ENCODE measurements around the gene MAP7.

DNA sequence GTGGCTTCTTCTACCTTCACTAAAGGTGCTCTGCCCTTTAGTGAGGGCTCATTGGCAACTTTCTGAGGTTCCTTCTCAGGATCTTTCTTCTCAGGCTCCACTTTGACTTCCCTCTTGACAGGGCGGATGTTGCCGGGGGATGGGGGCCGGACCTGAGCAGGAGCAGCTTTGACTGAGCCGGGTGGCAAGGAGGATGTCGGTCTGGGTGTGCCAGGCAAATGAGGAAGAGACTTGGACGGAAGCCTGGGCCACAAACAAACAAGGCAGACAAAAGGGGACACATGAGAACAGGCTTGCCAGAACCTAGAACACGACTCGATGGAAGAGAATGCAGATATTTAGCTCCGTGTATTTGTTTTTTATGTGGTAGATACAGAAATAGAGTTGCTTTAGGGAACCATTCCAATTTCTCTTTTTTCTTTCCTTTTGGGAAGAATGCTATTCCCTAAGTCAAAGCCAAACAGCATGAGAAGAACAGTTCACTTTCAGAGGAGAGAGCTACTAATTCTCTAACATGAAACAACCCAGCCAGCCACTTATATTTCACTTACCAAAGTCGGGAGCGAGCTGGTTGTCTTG is 184.4 kb downstream of the MAP7 start:
- no peak for TF ChIP-seq GATA2 (IDR thresholded peaks at IDR 0.05; ENCODE audit: low read depth, low read length)
- TF ChIP-seq GATA3 (IDR thresholded peaks at IDR 0.05; ENCODE audit: low read depth, low read length): no peak
